HepG2 (cell line): ENCODE results near the gene ELAVL3. TPM values are rescaled to one million over a fixed set of nuclear protein-coding genes. Genes with fewer than 3 reads are reported as not detected.

Source experiments
- CENPBD1 ChIP-seq: sonication (generic); formaldehyde crosslinking; IDR thresholded peaks from 2 replicates; pipeline ENCODE4 v1.8.0; 2022; ENCODE audit warnings: missing genetic modification reagents, low read depth, mild to moderate bottlenecking, borderline replicate concordance
- E2F5 ChIP-seq: sonication (generic); formaldehyde crosslinking; conservative IDR thresholded peaks from 2 replicates; pipeline ENCODE4 v1.4.0; 2020; ENCODE audit warnings: missing genetic modification reagents
- KAT8 ChIP-seq: IDR thresholded peaks from 2 replicates; pipeline ENCODE4 v1.6.1; 2016; ENCODE audit warnings: missing genetic modification reagents, missing compliant biosample characterization
- MXD4 ChIP-seq: IDR thresholded peaks from 2 replicates; pipeline ENCODE4 v1.6.1; 2016; ENCODE audit warnings: mild to moderate bottlenecking, missing biosample characterization, missing genetic modification reagents
- SIN3B ChIP-seq: fragments of 150-350 bp; IDR thresholded peaks from 2 replicates; pipeline ENCODE4 v1.6.1; 2014; ENCODE audit warnings: low read length
- SRF ChIP-seq: IDR thresholded peaks from 2 replicates; pipeline ENCODE4 v1.6.1; 2011; ENCODE audit warnings: mild to moderate bottlenecking, low read depth, low read length, moderate library complexity
- YEATS4 ChIP-seq: sonication (generic); formaldehyde crosslinking; IDR thresholded peaks from 2 replicates; pipeline ENCODE4 v1.4.0; 2020; ENCODE audit warnings: missing genetic modification reagents, borderline replicate concordance
- ZBTB40 ChIP-seq, 2 experiments: fragments of 450-650 bp in 1 of 2; sonication (generic) in 1 of 2; formaldehyde crosslinking in 1 of 2; IDR thresholded peaks; 2 replicates each; pipeline versions ENCODE4 v1.6.1 to v1.8.0; 2016 to 2022; ENCODE audit warnings: antibody characterized with exemption in 1 of 2, mild to moderate bottlenecking in 1 of 2, missing genetic modification reagents in 1 of 2
- ZNF10 ChIP-seq: sonication (generic); formaldehyde crosslinking; IDR thresholded peaks from 2 replicates; pipeline ENCODE4 v1.4.0; 2020; ENCODE audit warnings: mild to moderate bottlenecking, low read depth, missing genetic modification reagents, borderline replicate concordance
- ZNF33A ChIP-seq: sonication (generic); formaldehyde crosslinking; IDR thresholded peaks from 2 replicates; pipeline ENCODE4 v1.5.1; 2020; ENCODE audit warnings: missing genetic modification reagents, mild to moderate bottlenecking, moderate library complexity, borderline replicate concordance
- ZNF343 ChIP-seq: sonication (generic); formaldehyde crosslinking; IDR thresholded peaks from 2 replicates; pipeline ENCODE4 v1.4.0; 2020; ENCODE audit warnings: mild to moderate bottlenecking, missing genetic modification reagents
- ZNF558 ChIP-seq: sonication (generic); formaldehyde crosslinking; IDR thresholded peaks from 2 replicates; pipeline ENCODE4 v1.9.0; 2022; ENCODE audit warnings: mild to moderate bottlenecking, missing genetic modification reagents, borderline replicate concordance
- ZNF569 ChIP-seq: sonication (generic); formaldehyde crosslinking; IDR thresholded peaks from 2 replicates; pipeline ENCODE4 v1.5.0; 2020; ENCODE audit warnings: mild to moderate bottlenecking, missing genetic modification reagents, moderate library complexity, borderline replicate concordance
- ZSCAN12 ChIP-seq: sonication (generic); formaldehyde crosslinking; IDR thresholded peaks from 2 replicates; pipeline ENCODE4 v1.9.0; 2021; ENCODE audit warnings: mild to moderate bottlenecking, missing genetic modification reagents
- polyA plus RNA-seq, 8 experiments: library from polyadenylated mRNA; depleted of rRNA in 3 of 8; stranded (reverse) in 7 of 8; unstranded in 1 of 8; fragments of >200 nt; fragmentation: Illumina TruSeq in 4 of 8; extraction: Trizol in 4 of 8; gene quantifications; 2 replicates each; pipeline versions ENCODE4 v1.2.1 to v1.2.3, GENCODE V29; 2011 to 2016; ENCODE audit warnings: low read depth in 4 of 8, missing spikeins in 1 of 8, mixed read lengths in 1 of 8; ENCODE audit not compliant: insufficient read depth in 1 of 8
- total RNA-seq, 5 experiments: library from RNA; depleted of rRNA; stranded (reverse); fragments of >200 nt; fragmentation: Illumina TruSeq; extraction: Trizol; gene quantifications; 2 replicates each; pipeline ENCODE4 v1.2.3, GENCODE V29; 2016; ENCODE audit warnings: low read depth in 1 of 5

ELAVL3 gene
- total and polyA plus RNA-seq, 2 of the 13 experiments (the other 11 are each of a cell fraction or from before 2014, with no cell fraction given): 0.03 TPM; not detected in 1

GRCh38 chr19:11528551-11529341 is 47.9 kb upstream of the ELAVL3 start, which contains the start of gene ECSIT (continued):
- no peak for TF ChIP-seq ZBTB40 (IDR thresholded peaks at IDR 0.05)
- TF ChIP-seq ZBTB40 (CRISPR knock-in tag; IDR thresholded peaks at IDR 0.05): peak; percentile 89
- peak; percentile 69; the same call in 1 of the 2 replicates for TF ChIP-seq ZNF558 (CRISPR knock-in tag)
- no peak for TF ChIP-seq SRF
- TF ChIP-seq ZNF343 (CRISPR knock-in tag): 0 out of 2 replicates have a peak, but pooled peaks have one; percentile 23
- no peak for TF ChIP-seq ZSCAN12 (CRISPR knock-in tag)
- TF ChIP-seq KAT8 (CRISPR knock-in tag): peak; percentile 99
- TF ChIP-seq ZNF33A: no peak; the same call in 1 of the 2 replicates
- TF ChIP-seq ZNF569 (CRISPR knock-in tag): 0 out of 2 replicates have a peak, but pooled peaks have one; percentile 47
- peak; percentile 87 for TF ChIP-seq YEATS4 (CRISPR knock-in tag)
- TF ChIP-seq CENPBD1 (CRISPR knock-in tag): no peak
- TF ChIP-seq SIN3B: peak; percentile 47; the same call in 1 of the 2 replicates
- TF ChIP-seq MXD4 (CRISPR knock-in tag): peak; percentile 76
- no peak for TF ChIP-seq ZNF10 (CRISPR knock-in tag)
- no peak; the same call in 1 of the 2 replicates for TF ChIP-seq E2F5 (CRISPR knock-in tag)
